H1 (cell line): ENCODE results near the gene UBXN1.

ENCODE experiments used
- CEBPB ChIP-seq: IDR thresholded peaks from 2 replicates; pipeline ENCODE4 v1.6.1; 2012; ENCODE audit warnings: low read depth, low read length
- CHD7 ChIP-seq: fragments of 300-600 bp; sonication (generic); IDR thresholded peaks from 2 replicates; pipeline ENCODE4 v1.7.1; 2012; ENCODE audit warnings: low read length, moderate library complexity, mild to moderate bottlenecking, inconsistent platforms; ENCODE audit not compliant: insufficient replicate concordance
- CTCF ChIP-seq, 3 experiments: IDR thresholded peaks; 1 replicate in 2 of 3; 2 replicates in 1 of 3; pipeline versions ENCODE4 v1.5.1 to v1.6.1; 2011; ENCODE audit warnings: low read length in 3 of 3, mild to moderate bottlenecking in 3 of 3, inconsistent platforms in 2 of 3, low read depth in 1 of 3, moderate library complexity in 1 of 3; ENCODE audit not compliant: insufficient read depth in 1 of 3; ENCODE audit errors: control extremely low read depth in 1 of 3
- MAX ChIP-seq: IDR thresholded peaks from 2 replicates; pipeline ENCODE4 v1.6.1; 2012; ENCODE audit warnings: inconsistent platforms
- POLR2A ChIP-seq, 2 experiments: IDR thresholded peaks; 1 replicate in 1 of 2; 2 replicates in 1 of 2; pipeline ENCODE4 v1.6.1; 2011; ENCODE audit warnings: low read depth in 2 of 2, low read length in 2 of 2, mild to moderate bottlenecking in 2 of 2; ENCODE audit errors: control extremely low read depth in 1 of 2
- POLR2AphosphoS5 ChIP-seq: IDR thresholded peaks from 2 replicates; pipeline ENCODE4 v1.6.1; 2011; ENCODE audit warnings: low read depth, low read length

- no peak for TF ChIP-seq CTCF (IDR thresholded peaks at IDR 0.05; ENCODE audit: control extremely low read depth in 1 of 3, insufficient read depth in 1 of 3, low read depth in 1 of 3, low read length in 3 of 3)
- TF ChIP-seq POLR2A (IDR thresholded peaks at IDR 0.05; ENCODE audit: control extremely low read depth in 1 of 2, low read depth in 2 of 2, low read length in 2 of 2) = no peak
- no peak for TF ChIP-seq CEBPB
- no peak for TF ChIP-seq CHD7
- no peak for TF ChIP-seq MAX
- TF ChIP-seq POLR2AphosphoS5 = no peak
Observed at GRCh38 chr11:62725646-62726045, 46.8 kb upstream of the UBXN1 start.
